Activated CD4-positive, alpha-beta T cell treated with anti-CD3 and anti-CD28 coated beads, Interleukin-2, Interleukin-6, amounts not matched to agents 100 ng/mL and 50 ng/mL, durations not matched to agents 16 hours and 8 hours (primary cell): ENCODE data around the gene TSC2.

Experiments
- DNase-seq: peaks from one replicate; pipeline ENCODE4 v3.0.0-alpha.2; 2020

The TSC2 gene

DNA sequence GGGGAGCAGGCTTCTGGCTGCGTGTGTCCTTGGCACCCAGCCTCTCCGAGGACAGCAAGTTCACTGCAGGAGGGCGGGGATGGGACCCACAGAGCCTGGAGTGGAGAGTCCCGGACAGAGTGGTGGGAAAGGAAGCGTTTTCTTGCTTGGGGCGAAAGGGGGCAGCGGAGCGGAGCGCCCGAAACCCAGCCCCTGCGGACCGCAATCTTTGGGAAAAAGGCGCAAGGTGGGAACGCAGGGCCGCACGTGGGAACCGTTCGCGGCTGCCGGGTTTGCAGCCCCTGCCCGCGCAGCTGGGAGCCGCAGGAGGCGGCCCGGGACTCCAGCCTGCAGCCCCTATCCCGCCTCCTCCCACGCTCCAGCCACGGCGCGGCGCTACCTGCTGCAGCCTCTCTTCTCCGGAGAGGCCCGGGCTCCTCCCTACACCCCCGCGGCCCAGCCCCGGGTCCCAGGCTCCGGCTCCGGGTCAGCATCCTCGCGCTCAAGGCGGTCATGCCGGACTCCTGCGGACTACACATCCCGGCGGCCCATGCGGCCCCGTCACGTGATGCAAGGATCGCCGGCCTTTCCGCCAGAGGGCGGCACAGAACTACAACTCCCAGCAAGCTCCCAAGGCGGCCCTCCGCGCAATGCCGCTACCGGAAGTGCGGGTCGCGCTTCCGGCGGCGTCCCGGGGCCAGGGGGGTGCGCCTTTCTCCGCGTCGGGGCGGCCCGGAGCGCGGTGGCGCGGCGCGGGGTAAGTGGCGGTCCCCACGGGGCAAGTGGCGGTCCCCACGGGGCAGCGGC lies at the start of gene TSC2, which contains the start of gene NTHL1:
TSC2 (plus strand) TSS at position 656 of the 786 bp plus-strand sequence. CDS start 631 bp downstream, outside the sequence.
NTHL1 (minus strand) TSS at position 505 of the 786 bp plus-strand sequence; CDS start at position 494, 11 bp downstream.
- DNase-seq, result peak; percentile 98

- no peak for DNase-seq
Measured at GRCh38 chr16:1998360-1998835, 49.4 kb upstream of the TSC2 start.

DNA sequence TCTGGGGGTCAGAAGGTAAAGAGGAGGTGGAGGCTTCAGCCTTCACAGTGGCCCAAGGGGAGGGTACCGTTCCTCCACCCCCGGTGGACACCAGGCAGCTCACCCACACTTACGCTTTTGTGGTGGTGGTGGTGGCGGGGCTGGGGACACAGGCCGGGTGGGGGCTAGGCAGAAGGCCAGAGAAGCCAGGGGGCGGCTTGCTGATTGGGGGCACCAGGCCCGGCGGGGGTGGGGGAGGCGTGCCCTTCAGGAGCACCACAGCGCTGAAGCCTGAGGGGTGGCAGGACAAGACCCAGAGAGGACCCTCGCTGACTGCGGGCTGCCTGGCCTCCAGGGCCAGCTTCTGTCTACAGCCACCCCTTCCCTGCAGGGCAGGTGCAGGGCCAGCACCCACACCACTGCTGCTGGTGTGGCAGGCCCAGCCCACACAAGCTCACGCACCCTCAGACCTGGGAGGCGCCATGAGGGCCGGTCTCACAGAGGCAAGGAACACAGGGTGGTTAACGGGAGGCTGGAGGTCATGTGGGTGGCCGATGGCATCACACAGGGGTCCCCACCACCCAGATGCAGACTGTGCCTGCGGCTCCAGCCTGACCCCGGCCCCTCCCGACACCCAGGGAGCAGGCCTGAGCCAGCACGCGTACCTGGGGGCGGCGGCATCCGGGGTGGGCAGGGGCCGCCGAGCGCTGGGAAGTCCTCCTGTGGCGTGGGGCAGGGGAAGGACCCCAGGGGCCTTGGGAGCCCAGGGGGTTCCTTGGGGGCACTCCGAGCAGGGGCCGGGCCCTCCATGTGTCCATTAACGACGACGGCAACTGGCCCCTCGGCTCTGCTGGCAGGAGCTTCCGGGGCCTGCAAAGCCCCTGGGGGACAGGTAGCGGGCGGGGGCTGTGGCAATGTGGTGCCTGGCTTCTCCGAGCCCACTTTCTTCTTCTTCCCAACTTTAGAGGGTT lies 48.7 kb upstream of the TSC2 start:
- no peak for DNase-seq

DNA sequence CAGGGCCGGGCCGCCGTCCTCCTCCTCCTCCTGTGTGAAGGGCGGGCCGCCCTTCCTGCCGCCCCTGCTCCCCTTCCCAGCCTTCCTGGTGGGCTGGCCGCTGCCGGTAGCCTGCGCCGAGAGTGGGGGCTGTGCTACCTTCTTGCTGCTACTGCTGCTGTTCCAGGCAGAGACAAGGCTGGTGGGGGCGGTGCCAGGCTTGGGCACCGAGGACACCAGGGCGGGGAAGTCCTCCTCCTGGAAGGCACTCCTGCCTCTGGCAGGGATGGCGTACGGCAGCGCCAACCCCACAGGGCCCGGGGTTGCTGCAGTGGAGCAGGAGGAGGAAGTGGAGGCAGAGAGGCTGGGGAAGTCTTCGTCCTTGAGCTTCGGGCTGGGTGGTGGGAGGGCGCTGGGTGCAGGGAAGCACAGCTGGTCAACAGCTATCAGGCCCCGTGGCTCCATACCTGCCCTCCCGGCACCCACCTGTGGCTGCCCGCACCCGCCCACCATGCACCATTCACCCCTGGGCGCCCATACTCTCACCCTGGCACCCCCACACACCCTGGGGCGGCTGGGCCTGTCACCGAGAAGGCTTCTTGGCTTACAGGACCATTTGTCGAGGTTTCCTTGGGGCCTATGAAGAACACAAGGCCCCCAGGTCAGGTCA lies 47.8 kb upstream of the TSC2 start:
- no peak for DNase-seq

GRCh38 chr16:2001035-2001434 lies 46.8 kb upstream of the TSC2 start:
- DNase-seq, result no peak

- DNase-seq, result no peak
Measured at GRCh38 chr16:2001456-2002355, 46.1 kb upstream of the TSC2 start.

DNA sequence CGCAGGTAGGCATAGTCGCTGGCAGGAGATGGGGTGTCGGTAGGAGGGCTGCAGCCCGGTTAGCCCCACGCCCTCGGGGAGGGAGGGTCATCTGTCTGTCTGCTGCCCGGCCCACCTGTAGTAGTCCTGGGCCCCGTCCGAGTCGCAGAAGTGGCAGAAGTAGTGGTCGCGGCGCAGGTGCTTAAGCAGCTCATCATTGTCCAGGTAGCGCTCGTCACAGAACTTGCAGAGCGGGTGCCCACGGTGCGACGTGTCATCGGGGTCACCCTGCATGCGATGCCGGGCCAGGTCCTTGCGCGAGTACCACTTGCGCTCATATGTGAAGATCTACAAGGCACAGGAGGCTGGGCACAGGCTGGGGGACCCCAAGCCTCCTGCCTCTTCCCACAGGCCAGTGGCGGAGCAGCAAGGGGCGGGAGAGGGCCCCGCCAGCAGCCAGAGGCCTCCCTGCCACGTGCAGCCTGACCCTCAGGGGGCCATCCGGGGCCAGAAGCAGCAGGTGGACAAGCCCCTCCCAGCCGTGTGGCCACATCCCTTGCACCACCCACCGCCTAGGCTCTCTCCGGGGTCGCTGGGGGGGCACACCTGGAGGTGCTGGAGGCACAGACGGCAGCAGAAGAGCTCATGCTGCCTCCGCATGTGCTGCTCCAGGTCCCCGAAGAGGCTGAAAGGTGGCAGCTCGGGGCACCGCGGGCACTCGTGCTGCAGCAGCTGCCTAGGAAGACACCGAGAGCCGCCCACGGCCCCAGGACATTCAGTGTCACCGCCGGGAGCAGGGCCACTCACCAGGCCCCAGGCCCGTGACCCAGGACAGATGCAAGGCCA lies 45.2 kb upstream of the TSC2 start:
- DNase-seq, result no peak

DNA sequence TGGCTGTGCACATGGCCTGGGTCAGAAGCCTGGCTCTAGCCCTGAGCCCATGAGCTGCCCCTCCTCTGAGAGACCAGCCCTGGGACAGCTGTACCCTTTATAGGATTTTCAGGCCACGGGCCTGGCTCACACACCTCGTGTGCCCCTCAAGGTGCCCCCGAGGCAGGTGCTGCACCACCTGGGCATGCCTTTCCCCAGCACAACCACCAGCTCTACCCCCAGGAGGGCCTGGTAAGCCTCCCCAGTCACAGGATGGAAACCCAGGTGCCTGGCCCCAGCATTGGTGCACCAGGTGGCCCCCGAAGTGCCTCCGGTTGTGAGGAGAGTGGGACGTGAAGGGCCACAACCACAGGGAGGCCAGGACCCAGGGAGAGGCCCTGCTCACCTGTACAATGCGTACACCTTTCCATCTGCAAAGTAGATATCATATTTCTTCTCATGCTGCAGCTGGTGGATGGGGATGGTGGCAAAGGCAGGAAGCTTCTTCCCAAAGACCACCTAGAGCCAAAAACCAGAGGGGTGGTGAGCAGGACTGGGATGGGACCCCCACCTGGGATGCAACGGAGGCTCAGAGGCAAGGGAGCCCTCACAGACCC lies 44.5 kb upstream of the TSC2 start:
- DNase-seq, result no peak

DNA sequence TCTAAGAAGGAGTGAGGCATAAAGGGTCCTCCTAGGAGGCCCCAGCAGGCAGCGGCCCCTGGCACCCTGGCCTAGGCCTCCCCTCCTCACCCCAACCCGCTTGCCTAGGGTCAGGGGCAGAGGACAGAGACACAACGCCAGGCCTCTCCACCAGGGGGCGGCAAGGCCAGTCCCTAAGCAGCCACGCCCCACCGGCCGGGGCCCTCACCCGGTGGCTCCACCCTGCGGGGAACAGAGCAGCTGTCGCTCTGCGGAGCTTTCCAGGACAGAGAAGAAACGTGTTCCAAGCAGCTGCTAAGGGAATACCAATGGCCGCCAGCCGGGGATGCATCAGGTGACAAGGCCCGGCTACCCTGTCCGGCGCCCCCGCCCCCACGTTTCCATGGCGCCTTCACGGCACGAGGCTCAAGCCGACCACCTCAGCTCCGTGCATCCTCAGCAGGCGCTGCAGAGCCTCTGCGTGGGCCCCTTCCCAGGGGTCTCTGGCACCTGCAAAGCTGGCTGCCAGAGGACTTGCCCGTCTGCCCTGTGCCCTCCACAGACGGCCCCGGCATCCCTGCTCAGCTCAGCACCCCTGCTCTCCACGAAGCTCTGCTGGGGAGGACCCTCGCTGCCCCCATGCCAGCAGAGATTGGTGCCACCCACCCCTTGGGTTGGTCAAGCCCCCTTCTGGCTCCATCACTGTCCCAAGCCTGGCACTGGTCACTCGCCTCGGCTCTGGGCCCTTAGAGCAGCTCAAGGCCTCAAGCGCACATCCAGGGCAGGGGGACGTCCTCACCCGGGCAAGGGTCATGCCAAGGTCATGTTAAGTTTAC lies 43.8 kb upstream of the TSC2 start:
- DNase-seq, result peak; percentile 94

- no peak for DNase-seq
Measured at GRCh38 chr16:2004795-2005517, 42.8 kb upstream of the TSC2 start.

DNA sequence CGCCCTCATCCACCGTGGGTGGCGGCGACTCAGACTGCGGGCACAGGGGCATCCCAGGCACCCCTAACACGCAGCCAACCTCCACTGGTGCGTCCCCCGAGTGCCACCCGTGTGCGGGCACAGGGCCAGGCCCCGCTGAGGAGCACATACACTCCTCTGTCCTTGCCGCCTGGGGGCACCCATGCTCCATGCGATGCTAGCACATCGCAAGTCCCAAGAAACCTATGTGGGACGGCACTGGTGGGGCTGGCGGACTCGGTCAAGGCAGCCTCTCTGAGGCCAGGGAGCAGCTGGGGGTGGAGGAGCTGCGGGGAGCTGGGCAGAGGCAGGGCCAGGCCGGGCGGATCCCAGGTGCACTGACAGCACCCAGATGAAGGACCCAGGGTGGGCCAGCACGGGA lies 42.1 kb upstream of the TSC2 start:
- no peak for DNase-seq

GRCh38 chr16:2006317-2006716 lies 41.5 kb upstream of the TSC2 start:
- no peak for DNase-seq

- DNase-seq, result no peak
Measured at GRCh38 chr16:2007081-2007836, 40.5 kb upstream of the TSC2 start.

GRCh38 chr16:2008009-2008526 lies 39.7 kb upstream of the TSC2 start:
- peak; percentile 60 for DNase-seq

DNA sequence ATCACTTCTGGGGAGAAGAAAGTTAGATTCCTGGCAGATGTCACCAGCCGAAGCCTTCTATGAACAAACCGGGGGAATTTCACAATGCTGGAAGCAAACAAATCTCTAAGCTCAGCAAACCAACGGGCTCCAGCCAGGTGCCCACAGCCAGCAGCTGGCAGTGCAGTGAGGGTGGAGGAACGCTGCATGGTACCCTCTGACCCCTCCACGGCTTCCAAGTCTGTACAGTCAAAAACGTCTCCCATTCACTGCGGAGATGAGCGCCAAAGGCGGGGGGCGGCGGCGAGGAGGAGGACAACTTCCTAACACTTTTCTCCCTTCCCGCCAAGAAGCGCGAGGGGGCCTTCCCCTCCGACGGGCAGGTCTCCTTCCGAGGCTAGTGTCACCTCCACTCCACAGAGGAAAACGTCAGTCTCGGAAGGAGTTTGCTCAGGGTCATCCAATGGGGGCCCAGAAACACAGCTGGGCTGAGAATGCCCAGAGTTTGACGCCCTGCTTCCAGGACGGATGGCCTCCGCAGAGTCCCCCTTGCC lies 39.1 kb upstream of the TSC2 start:
- peak; percentile 52 for DNase-seq

DNA sequence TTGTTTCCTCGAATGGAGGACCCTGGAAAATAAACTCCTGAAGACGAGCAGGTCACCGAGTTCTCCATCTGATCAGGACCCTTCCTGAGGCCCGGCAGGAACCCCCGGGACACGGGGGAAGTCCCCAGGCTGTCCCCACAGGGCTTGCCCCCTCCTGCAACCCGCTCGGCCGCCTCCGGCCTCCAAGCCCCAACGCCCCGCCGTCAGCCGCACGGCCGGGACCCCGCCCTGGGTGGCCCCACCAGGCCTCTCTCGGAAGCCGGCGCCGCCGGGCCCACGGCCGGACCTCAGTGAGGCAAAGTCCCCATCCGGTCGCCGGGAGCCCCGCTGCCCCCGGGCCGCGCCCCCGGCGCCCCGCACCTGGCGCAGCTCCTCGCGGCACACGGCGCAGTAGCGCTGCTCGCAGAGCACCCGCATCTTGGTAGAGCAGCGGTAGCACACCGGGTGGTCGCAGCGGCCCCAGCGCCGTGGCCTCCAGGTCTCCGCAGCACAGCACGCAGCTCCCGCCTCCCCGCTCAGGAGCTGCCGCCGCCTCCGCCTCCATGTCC lies 38.5 kb upstream of the TSC2 start:
- peak; percentile 36 for DNase-seq

DNA sequence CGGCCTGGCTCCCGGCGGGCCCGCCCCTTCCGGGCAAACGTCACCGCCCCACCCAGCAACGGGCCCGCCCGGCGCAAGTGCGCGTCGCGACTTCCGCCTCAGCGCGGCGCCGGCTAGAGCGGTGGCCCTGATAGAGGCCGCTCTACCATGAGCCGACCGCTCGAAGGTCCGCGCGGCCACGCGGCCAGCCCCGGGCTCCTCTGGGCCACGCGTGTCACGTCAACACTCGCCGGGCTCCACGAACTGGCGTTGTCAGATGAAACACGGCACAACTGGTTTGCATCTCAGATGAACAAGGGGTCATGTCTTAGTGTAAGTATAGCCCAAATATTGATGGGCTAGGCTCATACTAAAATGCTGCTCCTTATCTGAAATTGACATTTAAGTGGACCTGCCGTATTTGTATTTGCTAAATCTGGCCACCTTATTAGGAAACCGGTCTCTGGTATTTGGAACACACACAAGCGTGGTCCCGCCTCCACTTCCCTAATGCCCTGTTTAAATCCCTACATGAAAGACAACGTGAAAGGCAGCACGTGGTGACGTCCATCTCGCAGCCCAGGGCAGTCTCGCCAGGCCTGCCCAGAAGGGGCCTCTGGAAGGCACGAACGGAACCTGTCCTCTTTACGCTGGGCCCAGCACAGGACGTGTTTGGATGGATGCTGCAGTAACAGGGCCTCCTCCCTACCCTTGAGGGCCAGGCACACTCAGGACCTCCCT lies 37.8 kb upstream of the TSC2 start, which contains the start of gene ZNF598:
ZNF598 (minus strand) TSS at position 31 of the 720 bp plus-strand sequence.
- DNase-seq, result peak; percentile 88
